Measurements from ENCODE around the gene KIAA0930.

KIAA0930 gene

GRCh38 chr22:45211848-45212247 is 28.8 kb downstream of the KIAA0930 start:
- TF ChIP-seq ZBTB7A (IDR thresholded peaks at IDR 0.05; ENCODE audit: low read depth) = no peak
- no peak for TF ChIP-seq USF1 (IDR thresholded peaks at IDR 0.05)
- no peak for TF ChIP-seq RAD21 (IDR thresholded peaks at IDR 0.05; ENCODE audit: low read depth)
- no peak for TF ChIP-seq TAF1 (IDR thresholded peaks at IDR 0.05; ENCODE audit: low read depth)
- no peak for TF ChIP-seq EP300 (IDR thresholded peaks at IDR 0.05; ENCODE audit: borderline replicate concordance)
- TF ChIP-seq CEBPB (IDR thresholded peaks at IDR 0.05) = no peak
- no peak for TF ChIP-seq TEAD4 (IDR thresholded peaks at IDR 0.05)
- no peak for TF ChIP-seq CREB1 (IDR thresholded peaks at IDR 0.05; ENCODE audit: low read depth)
- TF ChIP-seq EGR1 (IDR thresholded peaks at IDR 0.05) = no peak
- TF ChIP-seq NFIC (IDR thresholded peaks at IDR 0.05) = no peak
- TF ChIP-seq, protein P1, sequence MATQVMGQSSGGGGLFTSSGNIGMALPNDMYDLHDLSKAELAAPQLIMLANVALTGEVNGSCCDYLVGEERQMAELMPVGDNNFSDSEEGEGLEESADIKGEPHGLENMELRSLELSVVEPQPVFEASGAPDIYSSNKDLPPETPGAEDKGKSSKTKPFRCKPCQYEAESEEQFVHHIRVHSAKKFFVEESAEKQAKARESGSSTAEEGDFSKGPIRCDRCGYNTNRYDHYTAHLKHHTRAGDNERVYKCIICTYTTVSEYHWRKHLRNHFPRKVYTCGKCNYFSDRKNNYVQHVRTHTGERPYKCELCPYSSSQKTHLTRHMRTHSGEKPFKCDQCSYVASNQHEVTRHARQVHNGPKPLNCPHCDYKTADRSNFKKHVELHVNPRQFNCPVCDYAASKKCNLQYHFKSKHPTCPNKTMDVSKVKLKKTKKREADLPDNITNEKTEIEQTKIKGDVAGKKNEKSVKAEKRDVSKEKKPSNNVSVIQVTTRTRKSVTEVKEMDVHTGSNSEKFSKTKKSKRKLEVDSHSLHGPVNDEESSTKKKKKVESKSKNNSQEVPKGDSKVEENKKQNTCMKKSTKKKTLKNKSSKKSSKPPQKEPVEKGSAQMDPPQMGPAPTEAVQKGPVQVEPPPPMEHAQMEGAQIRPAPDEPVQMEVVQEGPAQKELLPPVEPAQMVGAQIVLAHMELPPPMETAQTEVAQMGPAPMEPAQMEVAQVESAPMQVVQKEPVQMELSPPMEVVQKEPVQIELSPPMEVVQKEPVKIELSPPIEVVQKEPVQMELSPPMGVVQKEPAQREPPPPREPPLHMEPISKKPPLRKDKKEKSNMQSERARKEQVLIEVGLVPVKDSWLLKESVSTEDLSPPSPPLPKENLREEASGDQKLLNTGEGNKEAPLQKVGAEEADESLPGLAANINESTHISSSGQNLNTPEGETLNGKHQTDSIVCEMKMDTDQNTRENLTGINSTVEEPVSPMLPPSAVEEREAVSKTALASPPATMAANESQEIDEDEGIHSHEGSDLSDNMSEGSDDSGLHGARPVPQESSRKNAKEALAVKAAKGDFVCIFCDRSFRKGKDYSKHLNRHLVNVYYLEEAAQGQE (IDR thresholded peaks at IDR 0.05; ENCODE audit: low read depth) = no peak
- TF ChIP-seq MAX (IDR thresholded peaks at IDR 0.05) = no peak
- TF ChIP-seq FOXM1 (IDR thresholded peaks at IDR 0.05; ENCODE audit: borderline replicate concordance, low read depth) = no peak
- TF ChIP-seq YY1 (IDR thresholded peaks at IDR 0.05; ENCODE audit: low read depth) = no peak
- TF ChIP-seq TCF12 (IDR thresholded peaks at IDR 0.05; ENCODE audit: low read depth) = no peak

DNA sequence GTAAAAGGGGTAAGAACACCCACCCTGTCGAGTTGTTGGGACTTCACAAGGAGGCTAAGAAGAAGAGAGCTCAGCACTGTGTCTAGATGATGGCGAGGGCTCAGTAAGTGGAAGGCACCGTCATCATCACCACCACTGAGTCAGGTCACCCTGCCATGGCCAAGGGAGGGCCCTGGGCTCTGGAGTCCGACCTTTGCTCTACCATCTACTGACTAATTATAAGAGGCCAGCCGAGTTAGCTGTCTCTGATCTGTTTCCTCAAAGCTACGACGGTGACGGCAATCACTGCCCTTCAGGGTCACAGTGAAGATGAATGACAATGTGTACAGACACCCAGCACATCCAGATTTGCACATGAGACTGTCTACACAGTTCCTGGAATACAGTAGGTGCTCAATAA is 29.3 kb downstream of the KIAA0930 start:
- TF ChIP-seq MAX (IDR thresholded peaks at IDR 0.05) (no peak), EP300 (IDR thresholded peaks at IDR 0.05; ENCODE audit: borderline replicate concordance) (no peak), NFIC (IDR thresholded peaks at IDR 0.05) (no peak), ZBTB7A (IDR thresholded peaks at IDR 0.05; ENCODE audit: low read depth) (no peak), TCF12 (IDR thresholded peaks at IDR 0.05; ENCODE audit: low read depth) (no peak), YY1 (IDR thresholded peaks at IDR 0.05; ENCODE audit: low read depth) (no peak), EGR1 (IDR thresholded peaks at IDR 0.05) (no peak), CEBPB (IDR thresholded peaks at IDR 0.05) (no peak), USF1 (IDR thresholded peaks at IDR 0.05) (no peak), CREB1 (IDR thresholded peaks at IDR 0.05; ENCODE audit: low read depth) (no peak), FOXM1 (IDR thresholded peaks at IDR 0.05; ENCODE audit: borderline replicate concordance, low read depth) (no peak), RAD21 (IDR thresholded peaks at IDR 0.05; ENCODE audit: low read depth) (no peak), TEAD4 (IDR thresholded peaks at IDR 0.05) (no peak), TAF1 (IDR thresholded peaks at IDR 0.05; ENCODE audit: low read depth) (no peak)
- TF ChIP-seq, protein P1 (IDR thresholded peaks at IDR 0.05; ENCODE audit: low read depth) = no peak

- no peak for TF ChIP-seq USF1 (IDR thresholded peaks at IDR 0.05)
- TF ChIP-seq YY1 (IDR thresholded peaks at IDR 0.05; ENCODE audit: low read depth) = no peak
- no peak for TF ChIP-seq EP300 (IDR thresholded peaks at IDR 0.05; ENCODE audit: borderline replicate concordance)
- TF ChIP-seq EGR1 (IDR thresholded peaks at IDR 0.05) = no peak
- TF ChIP-seq, protein P1 (IDR thresholded peaks at IDR 0.05; ENCODE audit: low read depth) = no peak
- no peak for TF ChIP-seq ZBTB7A (IDR thresholded peaks at IDR 0.05; ENCODE audit: low read depth)
- TF ChIP-seq NFIC (IDR thresholded peaks at IDR 0.05) = no peak
- TF ChIP-seq MAX (IDR thresholded peaks at IDR 0.05) = no peak
- no peak for TF ChIP-seq CEBPB (IDR thresholded peaks at IDR 0.05)
- TF ChIP-seq CREB1 (IDR thresholded peaks at IDR 0.05; ENCODE audit: low read depth) = no peak
These were observed 29.7 kb downstream of the KIAA0930 start for GRCh38 chr22:45210991-45211390.

GRCh38 chr22:45210577-45210976 is 30.1 kb downstream of the KIAA0930 start:
- no peak for TF ChIP-seq ZBTB7A (IDR thresholded peaks at IDR 0.05; ENCODE audit: low read depth)
- TF ChIP-seq CREB1 (IDR thresholded peaks at IDR 0.05; ENCODE audit: low read depth) = no peak
- TF ChIP-seq TEAD4 (IDR thresholded peaks at IDR 0.05) = no peak
- no peak for TF ChIP-seq USF1 (IDR thresholded peaks at IDR 0.05)
- no peak for TF ChIP-seq RAD21 (IDR thresholded peaks at IDR 0.05; ENCODE audit: low read depth)
- no peak for TF ChIP-seq MAX (IDR thresholded peaks at IDR 0.05)
- TF ChIP-seq CEBPB (IDR thresholded peaks at IDR 0.05) = no peak
- TF ChIP-seq, protein P1 (IDR thresholded peaks at IDR 0.05; ENCODE audit: low read depth) = no peak
- no peak for TF ChIP-seq EGR1 (IDR thresholded peaks at IDR 0.05)
- TF ChIP-seq NFIC (IDR thresholded peaks at IDR 0.05) = no peak
- TF ChIP-seq EP300 (IDR thresholded peaks at IDR 0.05; ENCODE audit: borderline replicate concordance) = no peak
- TF ChIP-seq YY1 (IDR thresholded peaks at IDR 0.05; ENCODE audit: low read depth) = no peak
- TF ChIP-seq TAF1 (IDR thresholded peaks at IDR 0.05; ENCODE audit: low read depth) = no peak
- no peak for TF ChIP-seq TCF12 (IDR thresholded peaks at IDR 0.05; ENCODE audit: low read depth)
- no peak for TF ChIP-seq FOXM1 (IDR thresholded peaks at IDR 0.05; ENCODE audit: borderline replicate concordance, low read depth)
